ENCODE measurements around the gene SORBS1.

The SORBS1 gene

GRCh38 chr10:95277201-95277570 is 284.0 kb downstream of the SORBS1 start:
- DNase-seq (ENCODE audit: low read depth in 4 of 4, low spot score in 1 of 4) = no peak

- no peak for DNase-seq (ENCODE audit: low read depth in 4 of 4, low spot score in 1 of 4)
These were observed 284.6 kb downstream of the SORBS1 start for GRCh38 chr10:95276367-95277200.

GRCh38 chr10:95275726-95276366 is 285.3 kb downstream of the SORBS1 start:
- no peak for DNase-seq (ENCODE audit: low read depth in 4 of 4, low spot score in 1 of 4)

- no peak for DNase-seq (ENCODE audit: low read depth in 4 of 4, low spot score in 1 of 4)
These were observed 287.5 kb downstream of the SORBS1 start for GRCh38 chr10:95273393-95274312.

- no peak for DNase-seq (ENCODE audit: low read depth in 4 of 4, low spot score in 1 of 4)
These were observed 292.7 kb downstream of the SORBS1 start for GRCh38 chr10:95268438-95268837.

GRCh38 chr10:95267251-95267650 is 293.9 kb downstream of the SORBS1 start:
- DNase-seq (ENCODE audit: low read depth in 4 of 4, low spot score in 1 of 4) = no peak

GRCh38 chr10:95266674-95267095 is 294.5 kb downstream of the SORBS1 start:
- DNase-seq (ENCODE audit: low read depth in 4 of 4, low spot score in 1 of 4) = no peak

- DNase-seq (ENCODE audit: low read depth in 4 of 4, low spot score in 1 of 4) = no peak
These were observed 295.6 kb downstream of the SORBS1 start for GRCh38 chr10:95265572-95265971.

- DNase-seq (ENCODE audit: low read depth in 4 of 4, low spot score in 1 of 4) = no peak
These were observed 296.7 kb downstream of the SORBS1 start for GRCh38 chr10:95264227-95265051.

GRCh38 chr10:95263864-95264226 is 297.3 kb downstream of the SORBS1 start:
- no peak for DNase-seq (ENCODE audit: low read depth in 4 of 4, low spot score in 1 of 4)

GRCh38 chr10:95262763-95263518 is 298.2 kb downstream of the SORBS1 start:
- DNase-seq (ENCODE audit: low read depth in 4 of 4, low spot score in 1 of 4) = no peak

- DNase-seq (ENCODE audit: low read depth in 4 of 4, low spot score in 1 of 4) = no peak
These were observed 299.2 kb downstream of the SORBS1 start for GRCh38 chr10:95261926-95262325.
